Esophagus squamous epithelium (tissue), 4 donors: Measurements from ENCODE around the gene UBE2Q1.

Experiments used
- CTCF ChIP-seq, 6 experiments: fragments of 450-650 bp in 4 of 6; fragments of 200-600 bp in 2 of 6; sonication (generic) in 2 of 6; IDR thresholded peaks; one replicate each; pipeline ENCODE4 v1.5.1; 2016 to 2019; ENCODE audit warnings: antibody characterized with exemption in 6 of 6, mild to moderate bottlenecking in 4 of 6, moderate library complexity in 4 of 6
- POLR2A ChIP-seq, 4 donors: fragments of 450-650 bp; IDR thresholded peaks; one replicate each; pipeline ENCODE4 v1.6.1; 2017; ENCODE audit warnings: antibody characterized with exemption in 4 of 4, mild to moderate bottlenecking in 4 of 4, moderate library complexity in 3 of 4

- TF ChIP-seq CTCF (IDR thresholded peaks at IDR 0.05) (no peak), POLR2A (IDR thresholded peaks at IDR 0.05) (no peak)
These were observed 38.9 kb downstream of the UBE2Q1 start for GRCh38 chr1:154519591-154519991.
